Adrenal gland (tissue), 12 donors: ENCODE results near the gene LRRC30. TPM values are rescaled to one million over a fixed set of nuclear protein-coding genes. Genes with fewer than 3 reads are reported as not detected.

Source experiments
- DNase-seq, 7 donors: peaks; one replicate each; pipeline ENCODE4 v3.0.0-alpha.2; 2019 to 2020
- H3K27ac ChIP-seq, 5 donors: fragments of 200-600 bp; sonication (generic) in 4 of 5; 1 replicate in 3 of 5; 2 replicates in 2 of 5; pipeline versions ENCODE4 v1.5.1 to v1.8.0; 2016 to 2020; ENCODE audit warnings: mild to moderate bottlenecking in 1 of 5
- H3K27me3 ChIP-seq: fragments of 200-600 bp; 2 replicates; pipeline ENCODE4 v1.8.0; 2021
- H3K36me3 ChIP-seq, 2 donors: fragments of 200-600 bp; replicated peaks in 1 of 2; 1 replicate in 1 of 2; 2 replicates in 1 of 2; pipeline versions ENCODE4 v1.5.1 to v1.8.0; 2018 to 2022
- H3K4me1 ChIP-seq, 2 donors: fragments of 200-600 bp; replicated peaks in 1 of 2; 1 replicate in 1 of 2; 2 replicates in 1 of 2; pipeline versions ENCODE4 v1.5.1 to v1.8.0; 2018 to 2021
- H3K4me3 ChIP-seq, 4 donors: fragments of 200-600 bp; sonication (generic) in 3 of 4; one replicate each; pipeline ENCODE4 v1.5.1; 2016 to 2018
- H3K9me3 ChIP-seq, 3 donors: fragments of 200-600 bp; sonication (generic) in 1 of 3; replicated peaks in 1 of 3; 1 replicate in 2 of 3; 2 replicates in 1 of 3; pipeline versions ENCODE4 v1.5.1 to v1.8.0; 2016 to 2021
- POLR2A ChIP-seq, 2 donors: fragments of 450-650 bp; IDR thresholded peaks; one replicate each; pipeline ENCODE4 v1.6.1; 2017; ENCODE audit warnings: antibody characterized with exemption in 2 of 2, mild to moderate bottlenecking in 2 of 2, moderate library complexity in 1 of 2
- WGBS, 4 donors: extraction: QIAGEN DNeasy Blood & Tissue Kit in 2 of 4; methylation state at CpG; one replicate each; pipeline versions ENCODE4 v1.1.5 to v1.1.7; 2013 to 2017; 5-methylcytosine and 5-hydroxymethylcytosine counted together
- intact Hi-C, 2 donors: fragments of 100-400 bp; cut with DNase I; formaldehyde crosslinking; loops; one replicate each; pipeline versions ENCODE4 v1.14.1 to v1.15.0; 2022 to 2023
- polyA plus RNA-seq, 3 donors: library from polyadenylated mRNA; stranded (reverse); fragments of 200-250 nt in 2 of 3; fragments of 350-450 nt in 1 of 3; fragmentation: Illumina TruSeq in 1 of 3; extraction: RNeasy Lipid Tissue Mini Kit (QIAGEN cat#74804) in 1 of 3; gene quantifications; one replicate each; pipeline ENCODE4 v1.2.3, GENCODE V29; 2013 to 2014
- total RNA-seq, 9 donors: library from RNA; depleted of rRNA in 4 of 9; stranded (reverse); fragments of >200 nt in 4 of 9; fragments of 120-200 nt in 1 of 9; fragmentation: NEBNext Ultra II Directional in 1 of 9; extraction: Animal tissue kit (Norgen Biotek cat#: 25700) in 1 of 9; gene quantifications; one replicate each; pipeline versions ENCODE4 v1.1.0 to v1.2.4, GENCODE V29; 2013 to 2023
- TF ChIP-seq, protein P1 (sequence below), 6 experiments: fragments of 450-650 bp in 4 of 6; fragments of 200-600 bp in 2 of 6; sonication (generic) in 1 of 6; IDR thresholded peaks; 1 replicate in 5 of 6; 2 replicates in 1 of 6; pipeline versions ENCODE4 v1.5.1 to v1.8.0; 2016 to 2021; ENCODE audit warnings: antibody characterized with exemption in 6 of 6, mild to moderate bottlenecking in 2 of 6, moderate library complexity in 1 of 6
- donor health status: healthy with polysubstance abuse.
- donor health status: Bipolar disorder and iron deficiency.
- donor health status: DM: yes; HTN: yes; CAD: no.
- donor health status: DM: no; HTN: no; CAD: no.
- donor health status: DM: no; HTN: no; CAD: no.
- donor health status: DM: yes; HTN: yes; CAD: no.

Gene LRRC30
- total and polyA plus RNA-seq, 12 donors = not detected

DNA sequence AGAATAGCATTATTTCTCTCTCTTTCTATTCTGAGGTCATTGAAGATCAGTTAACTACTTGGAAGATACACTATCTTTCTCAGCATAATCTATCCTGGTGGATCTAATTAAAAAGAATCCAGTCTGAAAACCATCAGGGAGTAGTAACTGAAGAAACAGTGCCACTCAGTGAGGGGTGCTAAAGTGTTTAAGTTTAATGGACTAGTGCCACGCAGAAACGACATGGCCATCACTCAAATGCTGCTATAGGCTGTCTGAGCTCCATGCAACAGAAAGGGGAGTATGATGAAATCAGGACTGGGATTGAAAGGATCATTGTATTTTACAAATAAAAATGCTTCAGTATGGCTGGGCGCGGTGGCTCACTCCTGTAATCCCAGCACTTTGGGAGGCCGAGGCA lies 23.3 kb downstream of the LRRC30 start:
- TF ChIP-seq, protein P1, sequence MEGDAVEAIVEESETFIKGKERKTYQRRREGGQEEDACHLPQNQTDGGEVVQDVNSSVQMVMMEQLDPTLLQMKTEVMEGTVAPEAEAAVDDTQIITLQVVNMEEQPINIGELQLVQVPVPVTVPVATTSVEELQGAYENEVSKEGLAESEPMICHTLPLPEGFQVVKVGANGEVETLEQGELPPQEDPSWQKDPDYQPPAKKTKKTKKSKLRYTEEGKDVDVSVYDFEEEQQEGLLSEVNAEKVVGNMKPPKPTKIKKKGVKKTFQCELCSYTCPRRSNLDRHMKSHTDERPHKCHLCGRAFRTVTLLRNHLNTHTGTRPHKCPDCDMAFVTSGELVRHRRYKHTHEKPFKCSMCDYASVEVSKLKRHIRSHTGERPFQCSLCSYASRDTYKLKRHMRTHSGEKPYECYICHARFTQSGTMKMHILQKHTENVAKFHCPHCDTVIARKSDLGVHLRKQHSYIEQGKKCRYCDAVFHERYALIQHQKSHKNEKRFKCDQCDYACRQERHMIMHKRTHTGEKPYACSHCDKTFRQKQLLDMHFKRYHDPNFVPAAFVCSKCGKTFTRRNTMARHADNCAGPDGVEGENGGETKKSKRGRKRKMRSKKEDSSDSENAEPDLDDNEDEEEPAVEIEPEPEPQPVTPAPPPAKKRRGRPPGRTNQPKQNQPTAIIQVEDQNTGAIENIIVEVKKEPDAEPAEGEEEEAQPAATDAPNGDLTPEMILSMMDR (IDR thresholded peaks at IDR 0.05) = no peak
- TF ChIP-seq POLR2A (IDR thresholded peaks at IDR 0.05) = no peak
- no peak overlapping the region for H3K4me3 ChIP-seq
- H3K4me1 ChIP-seq = no peaks in the 10 kb centered on the region
- WGBS, 4 donors = 75 to 90% (median 86%) methylated on average over 5 of the region's 5 CpGs
- H3K27ac ChIP-seq = no peak overlapping the region
- H3K27me3 ChIP-seq = no peaks in the 10 kb centered on the region
- intact Hi-C loops = no loop called here
- H3K36me3 ChIP-seq = no peaks in the 10 kb centered on the region
- H3K9me3 ChIP-seq = no peaks in the 10 kb centered on the region
- DNase-seq = peak in 1 of 7 donors; percentile 7

DNA sequence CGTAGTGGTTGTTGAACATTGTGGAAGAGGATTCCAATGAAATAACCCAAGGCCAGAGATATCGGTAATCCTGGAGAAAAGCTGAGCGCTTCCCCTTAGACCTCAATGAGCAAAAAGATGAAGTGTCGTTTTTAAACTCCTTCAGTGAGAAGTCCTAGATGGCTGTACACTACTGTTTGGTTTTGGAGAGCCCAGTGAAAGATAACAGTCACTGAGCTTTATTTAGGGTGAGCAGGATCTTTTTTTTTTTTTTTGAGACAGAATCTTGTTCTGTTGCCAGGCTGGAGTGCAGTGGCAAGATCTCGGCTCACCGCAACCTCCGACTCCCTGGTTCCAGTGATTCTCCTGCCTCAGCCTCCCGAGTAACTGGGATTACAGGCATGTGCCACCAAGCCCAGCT lies 24.2 kb downstream of the LRRC30 start:
- peak in 1 of 7 donors; percentile 15 for DNase-seq
- no peak overlapping the region for H3K4me3 ChIP-seq
- intact Hi-C loops = no loop called here
- no peaks in the 10 kb centered on the region for H3K9me3 ChIP-seq
- no peak overlapping the region for H3K27ac ChIP-seq
- WGBS, 4 donors = 81 to 90% (median 88%) methylated on average over 8 of the region's 8 CpGs
- H3K4me1 ChIP-seq = no peaks in the 10 kb centered on the region
- no peaks in the 10 kb centered on the region for H3K27me3 ChIP-seq
- no peaks in the 10 kb centered on the region for H3K36me3 ChIP-seq
- TF ChIP-seq POLR2A (IDR thresholded peaks at IDR 0.05) = no peak
- TF ChIP-seq, protein P1 (IDR thresholded peaks at IDR 0.05) = no peak

DNA sequence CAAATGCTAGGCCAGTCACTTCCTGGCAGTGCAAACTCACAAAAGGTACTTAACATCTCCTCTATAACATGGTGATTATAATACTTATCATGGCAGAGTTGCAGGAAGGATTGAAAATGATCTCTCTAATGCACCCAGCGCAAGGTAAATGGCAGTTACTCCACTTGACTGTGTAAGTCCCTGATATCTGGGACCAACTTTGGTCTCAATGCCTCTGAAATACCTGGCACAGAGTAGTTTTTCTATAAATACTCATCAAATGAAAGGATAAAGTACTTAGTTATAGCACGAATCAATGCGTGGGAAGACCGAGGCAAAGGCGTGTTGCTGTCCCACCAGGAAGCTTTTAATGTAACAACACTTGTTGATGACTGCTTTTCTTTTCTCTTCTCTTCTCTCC lies 24.8 kb downstream of the LRRC30 start:
- Histone ChIP-seq H3K9me3 (no peaks in the 10 kb centered on the region), H3K4me3 (no peak overlapping the region), H3K4me1 (no peaks in the 10 kb centered on the region), H3K27ac (no peak overlapping the region), H3K36me3 (no peaks in the 10 kb centered on the region), H3K27me3 (no peaks in the 10 kb centered on the region)
- WGBS, 4 donors = 92 to 95% (median 94%) methylated on average over 5 of the region's 5 CpGs
- intact Hi-C loops = no loop called here
- no peak for TF ChIP-seq POLR2A (IDR thresholded peaks at IDR 0.05)
- TF ChIP-seq, protein P1 (IDR thresholded peaks at IDR 0.05) = no peak
- peak in 1 of 7 donors; percentile 10 for DNase-seq

DNA sequence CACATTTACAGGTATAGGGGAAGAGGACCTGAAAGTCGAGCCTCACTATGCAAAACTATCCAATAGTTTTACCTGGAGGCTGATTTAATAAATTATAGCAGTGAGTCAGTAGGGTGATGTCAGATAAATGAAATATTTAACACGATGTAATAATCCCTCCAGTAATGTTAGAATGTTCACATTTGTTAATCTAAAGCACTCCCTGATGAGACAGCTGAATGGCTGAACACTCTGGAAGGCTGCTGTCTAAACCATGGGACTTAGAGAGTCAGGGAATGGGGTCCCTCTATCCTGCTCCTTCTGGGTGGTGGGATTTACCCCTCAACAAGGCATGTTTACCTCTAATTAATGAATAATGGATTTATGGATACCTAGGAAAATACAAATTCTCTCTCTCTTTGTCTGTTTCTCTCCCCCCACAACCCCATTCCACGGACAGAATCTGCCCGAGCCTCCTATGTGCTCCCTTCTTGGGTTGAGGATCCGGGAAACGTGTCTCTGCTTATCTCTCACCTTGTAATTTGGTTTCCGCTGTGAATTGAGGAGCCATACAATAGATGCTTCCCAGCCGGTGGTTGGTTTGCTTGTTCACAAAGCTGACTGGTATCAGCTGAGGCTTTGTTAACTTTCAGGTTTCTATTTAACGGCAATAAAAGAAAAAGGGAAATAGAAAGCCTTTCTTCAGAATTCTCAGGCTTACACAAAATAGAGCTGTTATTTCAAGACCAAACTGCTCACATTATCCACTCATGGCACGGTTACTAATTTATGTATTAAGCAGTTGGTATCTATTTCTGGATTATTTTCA lies 25.9 kb downstream of the LRRC30 start:
- H3K27me3 ChIP-seq = no peaks in the 10 kb centered on the region
- no peaks in the 10 kb centered on the region for H3K9me3 ChIP-seq
- no peaks in the 10 kb centered on the region for H3K4me1 ChIP-seq
- 63 to 75% (median 70%) methylated on average over 10 of the region's 10 CpGs for whole genome bisulfite sequencing, 4 donors
- no peak overlapping the region for H3K27ac ChIP-seq
- no peak for DNase-seq
- no peak overlapping the region for H3K4me3 ChIP-seq
- intact Hi-C loops = no loop called here
- TF ChIP-seq, protein P1 (IDR thresholded peaks at IDR 0.05) = no peak
- no peak for TF ChIP-seq POLR2A (IDR thresholded peaks at IDR 0.05)
- H3K36me3 ChIP-seq = no peaks in the 10 kb centered on the region
